ENCODE data around the gene SYT1. TPM values are rescaled to one million over a fixed set of nuclear protein-coding genes. Genes with fewer than 3 reads are reported as not detected.

The SYT1 gene
- total and polyA plus RNA-seq, 11 donors: 0.08 to 0.86 (median 0.16) TPM; not detected in 6

DNA sequence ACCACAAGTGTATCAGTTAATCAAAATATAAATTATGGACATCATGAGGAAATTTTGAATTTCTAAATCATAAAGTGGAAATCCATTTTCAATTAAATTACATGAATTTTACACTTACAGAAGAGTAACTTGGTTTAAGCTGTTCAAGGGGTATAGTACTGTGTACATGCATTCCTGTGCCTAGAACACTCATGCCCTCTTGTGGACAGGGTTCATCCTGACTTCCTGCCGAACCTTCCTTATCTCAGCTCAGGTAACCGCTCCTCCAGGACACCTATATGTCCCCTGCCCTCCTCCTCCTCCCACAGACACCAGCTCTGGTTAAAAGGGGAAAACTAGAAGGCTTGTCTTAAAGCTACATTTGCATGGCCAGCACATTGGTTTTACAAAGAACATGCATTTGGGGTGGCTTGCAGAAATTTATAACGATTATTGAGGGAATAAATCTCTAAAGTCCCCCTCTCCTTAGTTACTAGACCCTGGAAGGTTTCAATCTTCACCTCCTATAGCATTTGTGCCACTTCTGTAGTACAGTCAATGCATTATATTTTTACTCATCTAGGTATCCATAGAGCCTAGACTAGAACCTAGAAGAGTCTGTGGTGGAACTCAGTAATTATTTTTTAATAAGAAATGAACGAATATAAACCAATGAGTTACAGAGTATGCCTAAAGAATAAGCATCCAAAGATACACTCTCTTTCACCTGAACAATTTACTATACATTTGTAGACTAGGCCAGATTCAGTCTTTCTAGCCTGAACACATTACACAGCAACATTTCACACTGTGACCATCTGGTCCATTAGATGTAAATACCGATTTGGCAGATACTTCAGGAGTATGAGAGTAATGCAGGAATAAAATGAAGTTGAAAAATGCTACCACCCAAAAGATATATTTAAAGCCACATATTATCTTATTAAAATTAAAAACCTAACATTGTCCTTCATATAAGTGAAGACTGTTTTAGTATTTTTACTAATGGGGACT, 480.6 kb downstream of the SYT1 start:
- Histone ChIP-seq H3K9me3 (no peaks in the 10 kb centered on the region), H3K27me3 (no peaks in the 10 kb centered on the region), H3K4me1 (no peaks in the 10 kb centered on the region), H3K4me3 (no peak overlapping the region), H3K27ac (no peak overlapping the region), H3K36me3 (no peaks in the 10 kb centered on the region)
- DNase-seq (no peak), ATAC-seq (peak in 2 of 4 donors; percentile 55 to 61)
- 53 to 60% (median 55%) methylated on average over 5 of the region's 5 CpGs for WGBS, 4 donors
- intact Hi-C loops (cut with DNase I): loop anchor here in 1 of 10 donors (10.0 kb wide), 1 partner anchor 950 kb away; no protein-coding TSS in a partner anchor
- TF ChIP-seq POLR2A (IDR thresholded peaks at IDR 0.05): no peak
- TF ChIP-seq, protein P1, sequence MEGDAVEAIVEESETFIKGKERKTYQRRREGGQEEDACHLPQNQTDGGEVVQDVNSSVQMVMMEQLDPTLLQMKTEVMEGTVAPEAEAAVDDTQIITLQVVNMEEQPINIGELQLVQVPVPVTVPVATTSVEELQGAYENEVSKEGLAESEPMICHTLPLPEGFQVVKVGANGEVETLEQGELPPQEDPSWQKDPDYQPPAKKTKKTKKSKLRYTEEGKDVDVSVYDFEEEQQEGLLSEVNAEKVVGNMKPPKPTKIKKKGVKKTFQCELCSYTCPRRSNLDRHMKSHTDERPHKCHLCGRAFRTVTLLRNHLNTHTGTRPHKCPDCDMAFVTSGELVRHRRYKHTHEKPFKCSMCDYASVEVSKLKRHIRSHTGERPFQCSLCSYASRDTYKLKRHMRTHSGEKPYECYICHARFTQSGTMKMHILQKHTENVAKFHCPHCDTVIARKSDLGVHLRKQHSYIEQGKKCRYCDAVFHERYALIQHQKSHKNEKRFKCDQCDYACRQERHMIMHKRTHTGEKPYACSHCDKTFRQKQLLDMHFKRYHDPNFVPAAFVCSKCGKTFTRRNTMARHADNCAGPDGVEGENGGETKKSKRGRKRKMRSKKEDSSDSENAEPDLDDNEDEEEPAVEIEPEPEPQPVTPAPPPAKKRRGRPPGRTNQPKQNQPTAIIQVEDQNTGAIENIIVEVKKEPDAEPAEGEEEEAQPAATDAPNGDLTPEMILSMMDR (IDR thresholded peaks at IDR 0.05): peak; percentile 21 to 64 (median 41)

DNA sequence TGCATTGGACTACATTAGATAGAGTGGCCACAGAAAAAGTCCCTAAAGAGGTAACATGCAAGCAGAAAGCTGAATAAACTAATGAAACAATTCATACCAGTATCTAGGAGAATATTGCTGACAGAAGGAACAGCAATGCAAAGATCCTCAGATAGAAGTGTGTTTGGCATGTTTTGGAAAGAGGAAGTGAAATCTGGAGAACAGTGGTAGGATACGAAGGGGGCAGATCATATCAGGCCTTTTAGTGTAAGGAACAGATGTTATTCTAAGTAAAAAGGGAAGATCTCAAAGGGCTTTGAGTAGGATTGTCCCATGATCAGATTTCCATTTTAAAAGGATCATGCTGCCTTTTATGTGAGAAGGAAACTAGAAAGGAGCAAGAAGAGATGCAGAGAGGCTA, 483.3 kb downstream of the SYT1 start:
- TF ChIP-seq, protein P1 (IDR thresholded peaks at IDR 0.05): no peak
- no peak for TF ChIP-seq POLR2A (IDR thresholded peaks at IDR 0.05)
- no peak overlapping the region for H3K27ac ChIP-seq
- WGBS, 4 donors: 39 to 53% (median 44%) methylated on average over 1 of the region's 1 CpG
- intact Hi-C loops (cut with DNase I): loop anchor here in 1 of 10 donors (10.0 kb wide), 1 partner anchor 953 kb away; no protein-coding TSS in a partner anchor
- no peaks in the 10 kb centered on the region for H3K36me3 ChIP-seq
- ATAC-seq (no peak), DNase-seq (no peak)
- H3K4me3 ChIP-seq: no peak overlapping the region
- no peaks in the 10 kb centered on the region for H3K27me3 ChIP-seq
- no peaks in the 10 kb centered on the region for H3K9me3 ChIP-seq
- no peaks in the 10 kb centered on the region for H3K4me1 ChIP-seq

DNA sequence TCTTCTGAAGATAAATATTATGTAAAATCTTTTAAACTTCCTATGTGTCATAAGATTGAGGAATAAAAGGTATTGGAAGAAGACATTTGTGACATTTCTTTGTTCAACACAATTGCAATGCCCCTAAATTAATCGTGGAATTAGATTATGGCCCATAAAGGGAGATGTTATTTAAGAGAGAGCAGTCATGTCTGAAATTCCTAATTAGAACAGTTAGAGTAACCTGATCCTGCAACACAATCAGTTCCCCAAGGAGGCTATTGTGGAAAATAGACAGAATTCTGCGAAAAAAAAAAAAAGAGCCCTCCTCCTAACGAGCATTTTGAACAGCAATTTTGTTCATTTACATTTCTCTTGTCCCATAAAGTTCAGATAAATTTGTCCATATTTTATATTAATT, 486.7 kb downstream of the SYT1 start:
- no peak for DNase-seq
- Histone ChIP-seq H3K4me1 (no peaks in the 10 kb centered on the region), H3K36me3 (no peaks in the 10 kb centered on the region), H3K4me3 (no peak overlapping the region), H3K27ac (no peak overlapping the region), H3K27me3 (no peaks in the 10 kb centered on the region), H3K9me3 (no peaks in the 10 kb centered on the region)
- WGBS, 4 donors: 73 to 83% (median 82%) methylated on average over 3 of the region's 3 CpGs
- TF ChIP-seq, protein P1 (IDR thresholded peaks at IDR 0.05): no peak
- no peak for TF ChIP-seq POLR2A (IDR thresholded peaks at IDR 0.05)
- intact Hi-C loops (cut with DNase I): loop anchor here in 1 of 10 donors (5.0 kb wide), 1 partner anchor 1204 kb away; no protein-coding TSS in a partner anchor
- no peak for ATAC-seq

DNA sequence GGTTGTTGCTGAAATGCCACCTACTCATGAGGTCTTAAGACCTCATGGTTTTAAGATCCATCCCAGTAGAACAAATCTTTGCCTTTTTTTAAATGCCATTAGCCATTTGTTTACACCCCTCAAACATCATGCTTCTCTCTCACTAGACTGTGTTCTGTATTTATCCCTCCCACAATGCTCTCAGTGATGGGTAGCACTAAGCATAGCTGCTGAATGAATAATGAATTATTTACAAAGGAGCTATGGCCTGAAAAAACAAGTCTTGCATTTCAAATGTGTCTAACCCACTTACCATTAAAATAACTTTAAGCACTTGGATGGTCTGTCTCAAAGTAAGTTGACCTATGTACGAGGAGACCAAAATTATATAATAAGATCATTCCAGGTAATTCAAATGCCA, 491.6 kb downstream of the SYT1 start:
- 93 to 96% (median 94%) methylated on average over 1 of the region's 1 CpG for WGBS, 4 donors
- no peak for TF ChIP-seq POLR2A (IDR thresholded peaks at IDR 0.05)
- TF ChIP-seq, protein P1 (IDR thresholded peaks at IDR 0.05): no peak
- H3K36me3 ChIP-seq: no peaks in the 10 kb centered on the region
- no peak overlapping the region for H3K27ac ChIP-seq
- no peaks in the 10 kb centered on the region for H3K27me3 ChIP-seq
- no peaks in the 10 kb centered on the region for H3K9me3 ChIP-seq
- no peak for DNase-seq
- intact Hi-C loops (cut with DNase I): no loop called here
- H3K4me3 ChIP-seq: no peak overlapping the region
- ATAC-seq: no peak
- peaks cover 0 to 4% (median 0%) of the 10 kb centered on the region in 12 donors for H3K4me1 ChIP-seq
